MCF 10A (cell line): ENCODE data around the gene PPT2. TPM values are rescaled to one million over a fixed set of nuclear protein-coding genes. Genes with fewer than 3 reads are reported as not detected.
"Not testable (repeated sequence)": the region's sequence is repeated elsewhere in the genome, so short reads cannot be mapped to it uniquely, and the experiment has no call there.

Experiments
- BruUV-seq: library from RNA; stranded (reverse); fragments of 400-500 nt; replicated peaks from 2 replicates; lab custom pipeline; 2021; lab: Mats Ljungman, UMichigan
- CTCF ChIA-PET: fragments of 300-600 bp; sonication (Branson Sonifier 250); formaldehyde crosslinking; extraction: SDS; loops from one replicate; lab custom pipeline; 2021; ENCODE audit warnings: antibody characterized with exemption, inconsistent platforms; lab: Yijun Ruan, JAX
- POLR2A ChIA-PET: fragments of 300-600, 350-650 bp; sonication (Branson Sonifier 250); formaldehyde crosslinking; extraction: SDS; loops from one replicate; lab custom pipeline; 2020; ENCODE audit warnings: antibody characterized with exemption, inconsistent platforms; lab: Yijun Ruan, JAX
- DNase-seq: peaks from one replicate; pipeline ENCODE4 v3.0.0-alpha.2; 2018; ENCODE audit not compliant: unreplicated experiment
- H3K27ac Mint-ChIP-seq: one replicate; pipeline ENCODE4 v1.8.0; 2022; ENCODE audit warnings: mild to moderate bottlenecking, low read depth, mixed read lengths; ENCODE audit not compliant: unreplicated experiment
- H3K27me3 Mint-ChIP-seq: one replicate; pipeline ENCODE4 v1.8.0; 2022; ENCODE audit warnings: mixed read lengths; ENCODE audit not compliant: insufficient read depth, unreplicated experiment
- H3K36me3 Mint-ChIP-seq: one replicate; pipeline ENCODE4 v1.8.0; 2022; ENCODE audit warnings: mild to moderate bottlenecking, moderate library complexity, mixed read lengths; ENCODE audit not compliant: insufficient read depth, unreplicated experiment
- H3K4me1 Mint-ChIP-seq: one replicate; pipeline ENCODE4 v1.8.0; 2022; ENCODE audit warnings: mixed read lengths; ENCODE audit not compliant: insufficient read depth, unreplicated experiment
- H3K4me3 Mint-ChIP-seq: one replicate; pipeline ENCODE4 v1.8.0; 2022; ENCODE audit warnings: mild to moderate bottlenecking, moderate library complexity, mixed read lengths; ENCODE audit not compliant: unreplicated experiment
- H3K9me3 Mint-ChIP-seq: one replicate; pipeline ENCODE4 v1.8.0; 2022; ENCODE audit warnings: mixed read lengths; ENCODE audit not compliant: unreplicated experiment
- intact Hi-C: fragments of 100-400 bp; cut with micrococcal nuclease; formaldehyde crosslinking; loops from 2 replicates; pipeline ENCODE4 v1.14.1; 2022
- total RNA-seq: library from RNA; stranded (reverse); gene quantifications from 2 replicates; pipeline ENCODE4 v1.2.3, GENCODE V29; 2022
- TF ChIP-seq, protein P1 (sequence below): fragments of 200-600 bp; IDR thresholded peaks from one replicate; pipeline ENCODE4 v1.8.0; 2022; ENCODE audit warnings: antibody characterized with exemption, mild to moderate bottlenecking; ENCODE audit not compliant: unreplicated experiment

PPT2 gene
- total RNA-seq, 1 experiment from 2014 or later: 3.7 TPM

DNA sequence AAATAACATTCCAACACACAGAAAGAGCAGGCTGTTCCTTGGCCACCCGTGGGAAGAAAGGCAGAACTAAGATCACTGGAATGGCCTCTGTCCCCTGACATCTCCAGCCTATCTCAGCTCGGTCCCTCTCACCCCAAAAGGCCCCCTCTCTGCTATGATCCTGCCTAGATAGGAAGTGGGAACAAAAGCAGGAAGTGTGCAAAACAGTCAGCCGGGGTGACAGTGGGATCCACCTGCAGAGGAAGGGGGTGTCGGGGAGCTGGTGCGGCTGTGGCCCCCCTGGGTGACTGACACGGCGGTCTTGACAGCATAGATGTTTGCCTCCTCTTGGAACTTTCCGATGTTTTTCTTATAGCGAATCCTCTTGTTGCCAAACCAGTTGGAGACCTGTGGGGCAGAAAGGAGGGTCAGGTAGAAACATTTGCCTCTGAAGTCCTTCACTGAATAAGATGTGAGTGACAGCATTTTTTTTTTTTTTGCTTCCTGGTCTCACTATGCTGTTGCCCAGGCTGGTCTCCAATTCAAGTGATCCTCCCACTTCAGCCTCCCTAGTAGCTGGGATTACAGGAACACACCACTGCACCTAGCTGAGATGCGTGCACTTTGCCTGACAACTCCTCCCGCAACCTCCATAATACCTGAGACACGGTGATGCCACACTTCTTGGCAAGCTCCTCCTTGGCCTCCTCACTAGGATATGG, 33.2 kb downstream of the PPT2 start:
- Mint-ChIP-seq H3K36me3 (peaks cover 45% of the 10 kb centered on the region), H3K4me1 (peaks cover 21% of the 10 kb centered on the region), H3K9me3 (no peaks in the 10 kb centered on the region), H3K4me3 (no peak overlapping the region), H3K27ac (peak overlapping the region; percentile 7), H3K27me3 (no peaks in the 10 kb centered on the region)
- ChIA-PET POLR2A (interaction anchor here (1.2 to 2.9 kb wide), 4 partner anchors 9 to 784 kb away, joined by 3 to 19 read pairs (median 8); partner anchors contain the start of genes ATF6B and RNF5), CTCF (no interaction called here)
- intact Hi-C loops: no loop called here
- DNase-seq: no peak
- TF ChIP-seq, protein P1, sequence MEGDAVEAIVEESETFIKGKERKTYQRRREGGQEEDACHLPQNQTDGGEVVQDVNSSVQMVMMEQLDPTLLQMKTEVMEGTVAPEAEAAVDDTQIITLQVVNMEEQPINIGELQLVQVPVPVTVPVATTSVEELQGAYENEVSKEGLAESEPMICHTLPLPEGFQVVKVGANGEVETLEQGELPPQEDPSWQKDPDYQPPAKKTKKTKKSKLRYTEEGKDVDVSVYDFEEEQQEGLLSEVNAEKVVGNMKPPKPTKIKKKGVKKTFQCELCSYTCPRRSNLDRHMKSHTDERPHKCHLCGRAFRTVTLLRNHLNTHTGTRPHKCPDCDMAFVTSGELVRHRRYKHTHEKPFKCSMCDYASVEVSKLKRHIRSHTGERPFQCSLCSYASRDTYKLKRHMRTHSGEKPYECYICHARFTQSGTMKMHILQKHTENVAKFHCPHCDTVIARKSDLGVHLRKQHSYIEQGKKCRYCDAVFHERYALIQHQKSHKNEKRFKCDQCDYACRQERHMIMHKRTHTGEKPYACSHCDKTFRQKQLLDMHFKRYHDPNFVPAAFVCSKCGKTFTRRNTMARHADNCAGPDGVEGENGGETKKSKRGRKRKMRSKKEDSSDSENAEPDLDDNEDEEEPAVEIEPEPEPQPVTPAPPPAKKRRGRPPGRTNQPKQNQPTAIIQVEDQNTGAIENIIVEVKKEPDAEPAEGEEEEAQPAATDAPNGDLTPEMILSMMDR: no peak
- no TSS peak for BruUV-seq

DNA sequence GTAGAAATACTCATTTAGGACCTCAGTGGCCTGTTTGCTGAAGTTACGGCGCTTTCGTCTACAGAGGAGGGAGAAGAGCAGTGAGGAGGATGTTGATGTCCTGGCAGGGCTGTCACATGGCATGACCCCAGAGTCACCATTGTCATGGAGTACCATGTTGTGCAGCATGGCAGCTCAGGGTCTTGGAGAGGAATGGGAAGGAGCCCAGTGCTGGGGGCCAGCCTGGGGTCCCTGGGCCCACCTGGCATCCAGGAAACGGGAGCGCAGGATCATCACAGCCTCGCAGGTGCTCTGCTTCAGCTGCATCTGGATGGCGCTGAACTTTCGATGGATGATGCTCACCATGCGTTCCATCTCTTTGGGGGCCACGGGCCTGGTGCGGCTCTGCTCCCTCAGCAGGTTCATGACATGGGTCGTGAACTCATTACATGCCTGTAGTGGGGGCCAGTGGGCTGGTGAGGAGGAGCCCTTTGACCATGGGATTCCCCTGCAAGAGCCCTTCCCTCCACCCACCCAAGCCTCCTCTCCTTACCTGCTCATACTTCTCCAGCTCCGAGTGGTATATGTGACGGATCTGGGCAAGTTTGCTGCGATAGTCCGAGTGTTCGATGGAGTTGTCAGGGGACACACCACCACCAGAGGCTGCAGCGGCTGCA, 33.9 kb downstream of the PPT2 start:
- intact Hi-C loops, H3K9me3 Mint-ChIP-seq, H3K27me3 Mint-ChIP-seq, DNase-seq, H3K4me3 Mint-ChIP-seq, BruUV-seq, CTCF ChIA-PET: not testable (repeated sequence)
- H3K4me1 Mint-ChIP-seq: peaks cover 21% of the 10 kb centered on the region
- H3K36me3 Mint-ChIP-seq: peaks cover 45% of the 10 kb centered on the region
- H3K27ac Mint-ChIP-seq: peak overlapping the region; percentile 7
- POLR2A ChIA-PET: interaction anchor here (0.5 to 3.2 kb wide), 9 partner anchors 8 to 784 kb away, joined by 3 to 78 read pairs (median 7); partner anchors contain the start of genes AGPAT1, ATF6B and RNF5

DNA sequence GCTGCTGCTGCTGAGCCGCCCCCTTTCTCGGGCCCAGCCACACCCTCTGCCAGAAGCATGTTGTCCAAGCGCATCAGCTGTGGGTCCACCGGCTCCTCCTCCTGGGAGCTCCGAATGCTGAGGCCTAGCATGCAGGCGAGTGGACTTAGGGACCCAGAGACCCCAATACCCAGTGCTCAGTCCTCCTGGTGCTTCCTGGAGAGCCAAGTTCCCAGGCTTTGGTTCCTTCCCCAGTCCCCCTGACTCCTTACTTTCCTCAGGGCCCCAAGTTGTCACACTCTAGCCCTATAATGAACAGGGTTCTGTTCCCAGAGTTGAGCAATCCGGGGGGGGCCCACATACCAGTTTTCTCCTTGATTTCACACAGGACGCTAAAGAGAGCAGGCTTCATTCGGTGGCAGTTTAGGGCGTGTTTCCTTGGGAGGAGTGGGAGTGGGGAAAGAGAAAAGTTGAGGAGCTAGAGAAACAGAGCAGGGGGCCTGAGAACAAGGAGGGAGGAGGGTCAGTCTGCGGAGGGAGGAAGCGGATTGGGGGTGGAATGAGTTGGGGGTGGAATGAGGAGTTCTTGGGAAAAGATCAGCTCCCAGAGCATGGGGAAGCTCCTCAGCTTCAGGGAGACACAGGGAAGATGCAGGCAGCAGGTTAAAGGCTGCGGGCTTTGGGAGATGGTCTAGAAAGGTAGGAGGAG, 34.6 kb downstream of the PPT2 start:
- H3K27me3 Mint-ChIP-seq: no peaks in the 10 kb centered on the region
- ChIA-PET POLR2A (interaction anchor here (0.5 to 3.2 kb wide), 9 partner anchors 9 to 567 kb away, joined by 3 to 78 read pairs (median 3); partner anchors contain the start of genes AGPAT1, ATF6B, FKBPL and RNF5), CTCF (interaction anchor here (0.6 kb wide), 1 partner anchor 667 kb away, joined by 3 read pairs; no protein-coding TSS in a partner anchor)
- DNase-seq: no peak
- peaks cover 24% of the 10 kb centered on the region for H3K4me1 Mint-ChIP-seq
- H3K4me3 Mint-ChIP-seq: peak overlapping the region; percentile 83
- TSS peak; percentile 19 for BruUV-seq
- TF ChIP-seq, protein P1: no peak
- intact Hi-C loops: no loop called here
- H3K27ac Mint-ChIP-seq: peak overlapping the region; percentile 86
- H3K36me3 Mint-ChIP-seq: peaks cover 43% of the 10 kb centered on the region
- H3K9me3 Mint-ChIP-seq: no peaks in the 10 kb centered on the region

DNA sequence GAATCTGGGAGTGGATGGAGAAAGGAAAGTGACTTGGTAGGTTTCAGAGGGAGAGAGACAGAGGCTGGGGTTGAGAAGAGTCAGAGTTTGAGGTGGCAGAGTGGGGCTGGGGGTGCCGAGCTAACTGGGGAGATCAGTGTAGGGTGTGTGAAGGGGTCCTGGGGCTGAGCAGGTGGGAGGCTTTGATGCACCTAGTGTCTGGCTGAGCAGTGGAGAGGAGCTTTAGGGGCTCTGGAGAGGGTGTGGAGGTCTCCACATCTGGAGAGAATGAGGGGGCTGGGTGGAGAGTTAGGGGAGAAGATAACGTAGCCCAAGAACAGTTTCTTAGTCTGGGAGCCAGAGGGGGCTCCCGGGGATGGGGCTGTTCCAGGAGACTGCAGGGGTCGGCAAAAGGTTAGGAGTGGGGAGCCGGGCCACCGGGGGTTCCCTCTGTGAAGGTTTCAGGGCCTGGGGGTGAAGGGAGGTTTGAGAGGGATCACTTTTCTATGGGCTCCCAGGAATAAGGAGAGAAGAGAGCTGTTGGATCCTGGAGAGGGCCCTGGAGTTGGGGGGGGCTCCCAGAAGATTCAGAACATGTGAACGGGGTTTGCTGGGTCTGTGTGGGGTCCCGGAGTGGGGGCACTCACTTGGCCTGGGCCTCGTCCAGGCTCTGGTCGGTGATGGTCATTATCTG, 35.3 kb downstream of the PPT2 start:
- POLR2A ChIA-PET: interaction anchor here (0.7 to 3.2 kb wide), 6 partner anchors 11 to 1201 kb away, joined by 3 to 78 read pairs (median 6); partner anchors contain the start of genes AGPAT1, ATF6B, FKBPL and RNF5
- BruUV-seq: no TSS peak
- peaks cover 26% of the 10 kb centered on the region for H3K4me1 Mint-ChIP-seq

More for the DNA sequence above, 35.3 kb downstream of the PPT2 start:
- intact Hi-C loops: no loop called here
- CTCF ChIA-PET: interaction anchor here (0.6 to 0.7 kb wide), 2 partner anchors 11 to 666 kb away, joined by 3 read pairs; no protein-coding TSS in a partner anchor
- Mint-ChIP-seq H3K9me3 (no peaks in the 10 kb centered on the region), H3K27me3 (no peaks in the 10 kb centered on the region), H3K4me3 (peak overlapping the region; percentile 83), H3K27ac (peak overlapping the region; percentile 86), H3K36me3 (peaks cover 36% of the 10 kb centered on the region)
- no peak for DNase-seq
- TF ChIP-seq, protein P1: no peak
